Measurements from ENCODE around the gene RSRC1. TPM values are rescaled to one million over a fixed set of nuclear protein-coding genes. Genes with fewer than 3 reads are reported as not detected.
"Not testable (repeated sequence)": the region's sequence is repeated elsewhere in the genome, so short reads cannot be mapped to it uniquely, and the experiment has no call there.

The RSRC1 gene
- polyA plus RNA-seq, 3 donors: 32.0 to 38.2 (median 32.1) TPM

DNA sequence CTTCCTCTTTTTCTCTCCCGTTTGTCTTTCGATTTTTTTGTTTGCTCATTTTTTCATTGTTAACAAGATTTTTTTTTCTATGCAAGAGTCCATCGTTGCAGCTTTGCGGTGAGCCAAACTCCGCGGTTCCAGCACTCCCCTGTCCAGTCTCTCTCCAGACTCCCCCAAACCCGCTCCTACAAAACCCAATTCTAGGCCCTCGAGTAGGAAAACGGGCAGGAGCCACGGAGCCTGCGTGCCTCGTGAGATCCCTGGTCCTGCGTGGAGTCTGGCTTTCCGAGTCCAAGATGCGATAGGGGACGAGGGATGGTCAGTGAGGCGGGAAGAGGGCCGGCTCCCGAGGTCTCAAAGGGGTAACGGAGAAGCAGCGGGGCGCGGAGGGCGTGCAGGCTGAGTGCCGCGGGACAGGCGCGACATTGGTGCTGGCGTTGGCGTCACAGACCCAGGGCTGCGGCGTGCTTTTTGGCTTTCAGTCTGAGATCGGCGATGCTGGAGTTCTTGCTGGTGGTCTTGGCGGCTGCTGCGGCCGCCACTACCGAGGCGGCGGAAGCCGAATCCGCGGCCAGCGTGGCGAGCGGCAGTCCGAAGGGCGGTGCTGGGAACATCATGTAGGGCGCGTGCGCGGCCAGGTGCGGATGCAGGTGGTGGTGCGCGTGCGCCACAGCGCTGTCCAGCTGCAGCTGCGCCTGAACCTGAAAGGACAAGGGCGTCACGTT, 12.1 kb upstream of the RSRC1 start:
- peak; percentile 71 for DNase-seq

DNA sequence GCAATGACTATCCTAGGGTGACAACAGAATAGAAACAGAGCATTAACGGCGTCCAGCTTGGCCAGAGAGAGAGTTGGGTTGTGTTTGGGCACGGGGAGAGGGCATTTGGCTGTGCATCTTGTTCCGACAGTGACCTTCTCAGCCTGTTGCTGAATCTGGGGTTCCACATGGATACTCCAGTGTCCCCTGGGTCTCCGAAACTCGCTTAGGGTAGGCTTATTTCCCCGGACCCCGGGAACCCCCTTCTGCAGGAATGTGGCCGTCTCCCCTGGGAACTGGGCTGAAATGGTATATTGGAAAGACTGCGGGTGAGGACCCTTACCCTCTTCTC, 11.6 kb upstream of the RSRC1 start:
- no peak for DNase-seq

DNA sequence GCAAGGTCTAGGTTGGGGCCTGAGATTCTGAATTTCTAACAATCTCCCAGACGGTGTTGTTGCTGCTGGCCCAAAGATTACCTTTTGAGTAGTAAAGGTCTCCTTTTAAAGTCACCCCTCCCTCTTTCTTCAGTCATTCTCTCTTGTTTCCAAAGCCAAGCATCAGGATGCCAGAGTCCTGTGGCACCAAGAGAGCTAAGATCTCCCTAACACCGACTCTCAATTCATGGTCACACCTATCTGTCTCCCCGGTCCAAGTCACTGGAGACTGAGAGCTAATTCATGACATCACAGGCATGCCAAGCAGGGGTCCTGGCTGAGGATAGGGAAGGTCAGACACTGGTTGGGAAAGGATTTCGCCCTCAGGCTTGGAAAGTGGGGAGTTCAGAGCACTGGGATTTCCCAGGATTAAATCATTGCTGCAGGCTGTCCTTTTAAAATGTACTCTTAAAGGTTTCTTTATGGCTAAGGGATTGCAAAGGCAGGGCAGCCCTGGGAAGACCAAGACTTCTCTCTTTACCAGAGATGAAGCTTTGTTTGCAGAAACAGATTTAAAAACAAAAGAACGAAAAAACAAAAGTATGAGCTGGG, 11.0 kb upstream of the RSRC1 start:
- DNase-seq: no peak

DNA sequence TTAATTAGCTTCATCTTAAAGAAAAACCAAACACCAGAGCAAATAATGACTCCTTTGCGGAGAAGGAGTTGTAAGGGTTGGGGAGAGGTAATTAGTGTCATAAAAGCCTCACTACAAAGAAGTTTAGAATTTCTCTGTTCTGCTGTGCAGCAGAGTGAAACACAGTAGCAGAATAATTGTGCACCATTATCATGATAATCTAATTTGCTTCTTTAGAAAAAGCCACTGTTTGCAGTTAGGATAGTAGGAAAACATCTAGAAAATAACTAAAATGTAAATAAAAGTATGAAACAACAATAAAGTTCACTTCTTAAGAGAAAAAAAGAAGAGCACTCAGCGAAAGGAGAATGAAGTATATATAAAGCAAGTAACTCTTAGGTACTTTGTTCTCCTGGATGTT, 9.2 kb upstream of the RSRC1 start:
- no peak for DNase-seq

DNA sequence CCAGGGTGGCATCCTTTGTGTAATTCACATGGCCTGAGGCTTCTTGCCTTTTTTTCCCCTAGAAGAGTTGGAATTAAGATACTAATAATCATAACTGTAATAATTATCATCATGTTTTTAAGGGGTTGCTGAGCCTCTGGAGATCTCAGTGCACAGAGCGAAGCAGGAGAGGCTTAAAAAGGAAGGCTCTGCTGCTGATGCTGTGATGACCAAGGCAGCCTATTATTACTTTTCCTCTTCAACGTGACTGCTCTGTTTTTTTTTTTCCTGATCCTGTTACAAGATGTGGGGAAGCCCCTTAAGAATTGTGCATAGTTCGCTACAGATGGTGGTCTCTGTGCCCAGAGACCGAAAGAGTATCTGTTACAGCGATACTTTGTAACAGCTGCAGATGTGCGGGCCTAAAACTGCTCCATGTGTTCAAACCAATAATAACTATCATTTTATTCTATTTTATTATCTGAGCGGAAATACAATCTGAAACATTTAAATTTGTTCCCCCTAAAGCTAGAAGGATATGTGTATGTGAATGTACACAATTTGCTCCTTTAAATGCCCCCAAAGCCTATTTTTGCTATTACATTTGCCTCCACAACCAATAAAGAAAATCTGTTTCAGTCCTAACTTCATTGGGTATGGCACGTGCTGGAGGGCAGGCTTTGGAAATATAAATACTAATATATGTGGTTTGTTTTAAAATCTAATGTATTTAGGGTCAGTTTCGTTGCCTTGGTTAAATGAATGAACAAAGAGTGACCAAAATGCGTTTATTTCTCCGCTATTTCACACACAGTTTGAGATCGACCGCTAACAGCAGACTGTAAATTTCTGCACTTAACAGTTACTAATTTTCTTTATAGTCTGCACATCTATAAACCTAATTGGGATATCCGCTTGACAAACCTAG, 8.3 kb upstream of the RSRC1 start:
- no peak for DNase-seq

DNA sequence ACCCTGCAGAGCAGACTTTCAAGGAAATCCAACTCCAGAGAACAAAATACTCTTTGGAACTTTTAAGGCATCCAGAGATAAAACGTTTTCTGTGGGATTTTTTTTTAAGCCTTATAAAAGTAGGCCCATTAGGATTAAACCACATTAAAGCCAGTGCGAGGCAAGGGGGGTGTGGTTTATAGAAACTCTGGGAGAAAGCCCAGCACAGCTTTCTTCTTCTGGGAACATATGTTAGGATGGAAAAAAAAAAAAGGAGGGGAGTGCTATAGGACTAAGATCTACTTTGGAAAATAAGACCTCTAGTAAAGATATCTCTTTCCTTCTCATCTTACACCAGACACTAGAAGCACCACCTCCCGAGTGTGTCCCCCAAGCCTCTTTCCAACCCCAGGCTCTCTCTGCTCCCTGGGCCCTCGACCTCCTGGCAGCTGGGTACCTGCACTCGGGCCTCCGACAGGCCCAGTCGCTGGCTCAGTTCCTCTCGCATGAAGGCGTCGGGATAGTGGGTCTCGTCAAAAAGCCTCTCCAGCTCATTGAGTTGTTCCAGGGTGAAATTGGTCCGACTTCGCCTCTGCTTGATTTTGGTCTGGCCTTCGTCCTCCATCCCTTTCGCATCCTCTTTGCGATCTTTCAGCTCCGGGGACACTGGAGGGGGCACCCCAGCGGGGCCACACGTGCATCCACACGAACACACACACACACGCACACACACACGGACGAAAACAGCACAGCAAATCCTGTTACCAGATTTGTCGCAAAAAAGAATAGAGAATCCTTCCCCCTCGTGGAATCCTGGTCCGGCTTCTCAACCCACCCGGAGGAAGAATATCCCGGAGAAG, 7.4 kb upstream of the RSRC1 start:
- no peak for DNase-seq

DNA sequence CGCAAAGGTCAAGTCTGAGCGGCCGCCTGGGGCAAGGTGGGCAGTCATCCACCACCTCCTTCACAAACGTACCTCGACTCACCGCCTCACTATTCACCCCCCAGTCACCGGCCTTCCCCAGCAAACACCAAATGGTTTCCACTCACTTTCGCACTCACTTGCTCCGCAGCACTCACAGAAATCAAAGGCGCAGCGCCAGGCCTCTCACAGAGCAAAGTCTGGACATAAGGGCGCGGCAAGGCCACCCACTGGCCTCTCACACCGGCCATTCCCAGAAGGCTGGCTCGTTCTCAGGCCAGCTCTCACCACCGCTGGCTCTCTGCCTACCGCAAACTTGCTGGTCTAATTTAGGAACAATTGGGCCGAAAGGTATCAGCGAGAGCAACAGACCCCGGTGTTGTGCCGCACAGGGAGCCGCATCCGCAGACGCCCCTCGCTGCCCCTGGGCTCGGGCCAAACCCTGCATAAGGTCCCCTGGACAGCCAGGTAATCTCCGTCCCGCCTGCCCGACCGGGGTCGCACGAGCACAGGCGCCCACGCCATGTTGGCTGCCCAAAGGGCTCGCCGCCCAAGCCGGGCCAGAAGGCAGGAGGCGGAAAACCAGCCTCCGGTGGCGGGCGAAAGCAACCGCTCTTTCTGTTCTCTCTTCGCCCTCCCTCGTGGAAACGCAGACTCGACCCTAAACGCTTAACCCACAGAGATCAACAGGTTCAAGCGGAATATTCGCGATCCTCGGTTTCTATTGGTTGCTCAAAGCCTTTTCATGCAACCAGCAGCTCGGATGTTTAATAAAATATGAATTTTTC, 6.6 kb upstream of the RSRC1 start:
- DNase-seq: no peak

DNA sequence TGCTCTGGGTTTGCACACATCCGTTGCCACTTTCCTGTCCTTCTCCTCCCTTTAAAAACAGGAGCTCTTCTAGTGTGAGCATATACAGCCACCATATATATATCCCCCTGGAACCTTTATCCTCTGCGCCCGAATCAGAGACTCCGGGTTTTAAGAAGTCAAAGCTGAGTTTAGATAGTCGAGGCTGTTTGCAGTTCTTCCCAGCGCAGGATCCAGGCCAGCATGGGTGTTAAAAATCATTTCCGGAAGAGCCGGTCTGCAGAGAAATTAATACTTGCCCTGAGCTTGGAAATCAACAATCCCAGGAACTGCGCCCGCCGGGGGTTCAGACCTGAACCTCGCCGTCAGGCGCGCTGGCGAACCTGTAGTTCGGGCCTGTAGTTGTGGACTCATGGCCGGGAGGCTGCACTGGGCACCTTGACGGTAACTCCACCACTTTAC, 6.0 kb upstream of the RSRC1 start:
- no peak for DNase-seq

DNA sequence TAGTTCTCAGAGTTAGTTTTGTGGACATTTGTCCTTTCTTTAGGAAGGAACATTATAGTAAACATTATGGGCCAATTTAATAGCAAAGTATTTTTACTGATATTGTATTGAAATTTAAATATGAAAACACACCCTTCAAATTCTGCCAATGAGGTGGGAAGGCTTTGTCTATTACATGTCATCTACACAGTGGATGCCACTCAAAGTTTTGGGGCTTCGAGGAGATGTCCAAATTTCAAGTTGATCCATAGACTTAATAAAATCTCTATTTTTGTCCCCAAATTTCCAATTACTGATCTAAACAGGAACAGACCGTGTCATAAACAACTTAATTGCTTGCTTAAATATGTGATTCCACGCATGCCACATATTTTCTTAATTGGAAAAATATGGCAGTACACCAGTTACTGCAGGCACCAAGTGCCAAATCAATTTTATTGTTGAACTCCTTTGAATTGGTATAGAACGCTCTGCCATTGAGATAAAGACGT, 5.4 kb upstream of the RSRC1 start:
- no peak for DNase-seq

DNA sequence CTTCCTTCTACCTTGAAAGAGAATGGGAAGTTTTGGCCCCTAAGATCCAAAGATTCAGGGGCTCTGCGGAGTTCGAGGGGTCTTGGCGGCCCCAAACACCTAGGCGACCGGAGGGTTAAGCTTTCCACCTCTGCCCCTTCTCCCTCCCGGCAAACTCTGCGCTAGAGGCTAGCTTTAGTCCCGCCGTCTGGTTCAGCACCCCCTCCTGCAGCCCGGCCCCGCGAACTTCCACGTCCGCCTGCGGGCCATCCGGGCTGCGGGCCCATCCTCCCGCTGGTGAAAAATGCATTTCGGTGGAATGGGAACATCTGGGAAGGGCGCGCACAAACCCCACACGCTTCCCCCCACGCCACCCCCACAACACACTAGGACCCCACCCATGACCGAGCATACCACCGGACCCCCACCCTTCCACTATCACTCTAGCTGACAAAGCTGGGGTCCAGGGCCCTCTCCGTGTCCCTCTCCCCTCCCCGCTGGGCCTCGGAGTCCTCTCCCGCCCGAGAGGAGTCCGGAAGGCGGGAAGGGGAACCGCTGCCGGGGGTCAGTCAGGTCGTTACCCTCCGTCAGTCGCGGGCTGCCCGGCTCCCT, 4.7 kb upstream of the RSRC1 start:
- DNase-seq: no peak

DNA sequence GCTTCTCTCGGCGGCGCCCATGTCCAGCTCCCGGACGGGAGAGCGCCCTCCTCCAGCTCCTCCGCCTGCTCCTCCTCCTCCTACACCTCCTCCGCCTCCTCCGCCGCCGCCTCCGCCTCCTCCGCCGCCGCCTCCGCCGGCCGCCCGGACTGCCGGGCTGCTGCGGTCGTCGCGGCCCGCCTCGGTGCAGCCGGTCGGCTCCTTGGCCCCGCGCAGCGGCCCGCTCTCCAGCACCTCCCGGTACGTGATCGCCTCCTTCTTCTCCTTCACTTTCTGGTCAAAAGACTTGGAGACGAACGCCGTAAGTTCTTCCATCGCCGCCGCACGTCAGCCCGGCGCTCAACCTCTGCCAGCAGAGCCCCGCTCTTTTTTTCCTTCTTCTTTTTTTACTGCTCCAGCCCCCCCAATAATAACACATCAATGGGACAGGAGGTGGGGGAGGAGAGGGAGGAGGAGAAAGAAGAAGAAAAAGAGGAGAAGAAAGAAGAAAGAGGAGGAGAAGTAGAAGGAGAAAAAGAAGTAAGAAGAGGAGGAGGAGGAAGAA, 4.1 kb upstream of the RSRC1 start:
- no peak for DNase-seq

DNA sequence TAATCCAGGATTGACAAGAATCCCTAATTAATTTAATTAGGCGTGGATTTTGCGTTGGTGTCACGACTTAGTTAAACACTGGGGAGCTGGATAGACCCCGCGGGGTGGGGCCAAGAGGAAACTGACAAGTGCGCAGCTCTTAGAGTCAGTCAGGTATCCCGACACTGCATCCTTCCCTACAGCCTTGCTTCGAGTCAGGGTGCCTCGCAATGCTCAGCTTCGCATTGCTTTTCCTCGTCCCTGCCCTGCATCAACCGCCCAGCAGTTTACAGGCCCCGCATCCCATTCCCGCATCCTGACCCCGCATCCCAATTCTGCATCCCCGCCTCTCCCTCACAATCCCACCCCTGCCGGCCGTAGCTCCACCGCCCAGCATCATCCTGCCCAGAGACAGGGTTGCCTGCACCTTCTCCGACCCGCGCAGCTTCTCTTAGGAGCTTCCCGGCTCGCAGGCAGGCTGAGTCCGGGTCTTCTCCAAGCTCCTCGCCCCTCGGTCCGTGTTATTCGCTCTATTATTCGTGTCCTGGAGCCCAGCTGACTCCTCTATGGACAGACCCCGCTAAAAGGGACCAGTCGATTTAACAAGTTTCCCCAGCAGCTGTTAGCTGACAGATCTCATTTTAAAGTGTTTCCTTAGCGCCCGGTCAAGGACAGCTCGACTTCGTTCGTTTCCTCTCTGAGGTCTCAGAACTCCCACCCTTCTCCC, 3.0 kb upstream of the RSRC1 start:
- no peak for DNase-seq

DNA sequence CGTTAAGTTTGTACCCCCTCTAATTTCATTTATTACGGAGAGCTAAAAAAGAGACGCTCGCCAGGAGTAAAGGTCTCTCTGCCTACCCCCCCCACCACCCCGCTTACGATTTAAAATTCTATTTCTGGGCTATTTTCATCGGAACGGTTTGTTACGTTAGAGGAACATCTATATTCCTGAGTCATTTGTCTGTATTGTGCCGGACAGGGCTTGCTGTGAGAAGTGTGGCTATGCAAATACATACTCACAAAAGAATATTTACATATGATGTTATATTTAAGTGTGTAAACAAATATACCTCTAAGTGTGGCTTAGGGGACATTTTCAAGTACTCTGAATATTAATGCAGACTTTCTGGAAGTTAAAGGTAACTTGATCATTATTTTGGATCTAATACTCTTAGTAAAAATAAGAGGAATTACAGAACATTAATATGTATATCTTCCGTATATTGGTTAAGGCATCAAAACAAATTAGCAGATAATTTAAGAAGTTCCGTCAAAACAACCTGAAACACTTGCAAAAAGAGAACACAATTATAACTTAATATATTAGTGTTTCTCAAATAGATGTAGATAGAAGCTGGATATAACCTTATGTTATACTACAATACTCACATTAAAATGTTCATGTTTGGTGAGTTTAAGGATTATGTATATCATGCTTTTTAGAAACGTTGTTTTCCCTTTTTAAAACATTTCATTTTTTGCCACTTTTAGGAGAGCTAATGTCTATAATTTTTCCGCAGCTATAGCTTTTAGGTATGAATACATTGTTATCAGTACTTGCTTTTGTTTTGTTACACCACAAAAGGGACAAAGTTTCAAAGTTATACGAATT, 2.1 kb upstream of the RSRC1 start:
- no peak for DNase-seq

DNA sequence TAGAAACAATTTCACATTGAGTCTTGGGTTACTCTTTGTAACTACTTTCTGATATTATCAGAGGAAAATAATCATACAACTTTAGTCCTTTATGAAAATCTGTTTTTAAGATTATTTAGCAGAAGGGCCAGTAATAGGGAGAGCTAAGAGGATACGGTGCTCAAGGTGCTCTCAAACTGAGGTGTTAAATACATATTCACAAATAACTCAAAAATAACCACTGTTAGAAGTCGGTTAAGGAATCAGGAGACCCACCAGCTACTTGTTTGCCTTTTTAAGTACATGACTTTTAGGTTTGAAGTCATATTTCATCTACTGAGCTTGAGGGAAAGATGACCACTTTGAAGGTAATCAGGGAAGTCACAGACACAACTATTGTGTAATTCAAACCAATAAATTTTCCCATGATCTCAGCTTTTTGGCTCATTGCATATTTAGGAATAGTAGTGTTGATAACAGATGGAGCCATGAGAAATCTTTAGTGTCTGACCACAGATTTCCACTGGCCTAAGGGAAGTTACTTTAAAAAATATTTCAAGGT, 1.4 kb upstream of the RSRC1 start:
- DNase-seq: no peak

DNA sequence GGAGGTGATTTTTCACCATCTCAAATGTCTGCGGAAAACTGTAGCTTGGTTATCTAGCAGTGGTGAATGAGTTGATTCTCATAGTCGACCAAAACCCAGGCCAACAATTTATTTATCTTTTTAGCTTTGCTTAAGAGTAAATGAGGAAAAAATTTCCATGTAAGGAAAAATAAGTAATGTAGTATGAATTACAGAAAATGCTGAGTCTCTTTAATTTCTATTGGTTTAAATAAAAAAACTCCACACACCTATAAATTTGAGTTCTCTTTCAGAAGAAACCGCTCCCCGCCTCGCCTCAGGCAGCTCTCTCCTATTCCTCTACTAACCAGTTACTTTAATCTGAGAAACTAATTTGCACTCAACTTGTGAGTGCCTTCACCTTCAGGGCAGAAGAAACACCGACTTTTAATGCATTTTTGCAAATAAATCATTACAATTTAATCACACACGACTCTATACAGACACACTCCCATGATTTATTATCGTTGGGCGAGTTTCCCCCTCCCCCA, 540 bp upstream of the RSRC1 start:
- DNase-seq: no peak

DNA sequence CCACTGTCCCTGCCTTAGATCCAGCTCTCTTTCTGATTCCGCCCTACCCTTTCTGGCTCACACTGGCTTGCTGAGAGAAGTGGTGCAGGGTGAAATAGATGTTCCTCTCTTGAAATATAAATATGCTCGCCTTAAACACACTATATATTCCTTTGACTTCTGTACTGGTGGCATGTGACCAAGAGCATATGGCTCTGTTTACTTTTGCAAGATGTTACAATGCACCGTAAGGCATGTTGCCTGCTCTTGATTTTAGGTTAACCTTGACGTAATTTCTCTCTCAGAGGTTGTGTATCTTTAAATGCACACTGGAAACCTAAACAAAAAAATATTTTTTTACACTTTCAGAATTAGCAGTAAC, 749 bp downstream of the RSRC1 start:
- no peak for DNase-seq

DNA sequence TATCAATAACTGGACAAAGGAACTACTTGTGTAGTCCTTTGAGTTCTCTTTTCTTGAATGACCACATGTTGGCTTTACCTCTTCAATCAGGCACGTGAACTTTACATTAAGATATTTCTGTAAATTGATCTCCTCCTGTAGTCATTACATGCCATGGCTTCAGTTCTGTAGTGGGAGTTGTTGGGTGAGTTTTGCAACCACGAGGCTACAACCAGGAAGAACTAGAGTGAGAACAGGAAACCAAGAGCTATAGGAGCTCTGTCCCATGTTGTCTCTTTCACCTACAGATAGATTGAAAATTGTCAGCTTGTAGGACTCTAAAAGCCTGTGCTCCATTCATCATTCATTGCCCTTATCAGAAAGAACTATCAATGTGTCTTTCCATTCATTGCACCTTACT, 2.0 kb downstream of the RSRC1 start:
- no peak for DNase-seq

DNA sequence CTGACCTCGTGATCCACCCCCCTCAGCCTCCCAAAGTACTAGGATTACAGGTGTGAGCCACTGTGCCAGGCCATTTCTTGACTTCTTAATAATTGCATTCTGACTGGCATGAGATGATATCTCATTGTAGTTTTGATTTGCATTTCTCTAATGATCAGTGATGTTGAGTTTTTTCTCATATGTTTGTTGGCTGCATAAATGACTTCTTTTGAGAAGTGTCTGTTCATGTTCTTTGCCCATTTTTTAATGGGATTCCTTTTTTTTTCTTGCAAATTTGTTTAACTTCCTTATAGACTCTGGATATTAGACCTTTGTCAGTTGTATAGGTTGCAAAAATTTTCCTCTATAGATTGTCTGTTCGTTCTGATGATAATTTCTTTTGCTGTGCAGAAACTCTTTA, 3.7 kb downstream of the RSRC1 start:
- DNase-seq: not testable (repeated sequence)
